Ishikawa (cell line): ENCODE data around the gene DIP2C.

ENCODE experiments used
- CEBPB ChIP-seq: IDR thresholded peaks from 2 replicates; pipeline ENCODE4 v1.6.1; 2012
- TF ChIP-seq, protein P1 (sequence below): IDR thresholded peaks from 2 replicates; pipeline ENCODE4 v1.6.1; 2012

DNA sequence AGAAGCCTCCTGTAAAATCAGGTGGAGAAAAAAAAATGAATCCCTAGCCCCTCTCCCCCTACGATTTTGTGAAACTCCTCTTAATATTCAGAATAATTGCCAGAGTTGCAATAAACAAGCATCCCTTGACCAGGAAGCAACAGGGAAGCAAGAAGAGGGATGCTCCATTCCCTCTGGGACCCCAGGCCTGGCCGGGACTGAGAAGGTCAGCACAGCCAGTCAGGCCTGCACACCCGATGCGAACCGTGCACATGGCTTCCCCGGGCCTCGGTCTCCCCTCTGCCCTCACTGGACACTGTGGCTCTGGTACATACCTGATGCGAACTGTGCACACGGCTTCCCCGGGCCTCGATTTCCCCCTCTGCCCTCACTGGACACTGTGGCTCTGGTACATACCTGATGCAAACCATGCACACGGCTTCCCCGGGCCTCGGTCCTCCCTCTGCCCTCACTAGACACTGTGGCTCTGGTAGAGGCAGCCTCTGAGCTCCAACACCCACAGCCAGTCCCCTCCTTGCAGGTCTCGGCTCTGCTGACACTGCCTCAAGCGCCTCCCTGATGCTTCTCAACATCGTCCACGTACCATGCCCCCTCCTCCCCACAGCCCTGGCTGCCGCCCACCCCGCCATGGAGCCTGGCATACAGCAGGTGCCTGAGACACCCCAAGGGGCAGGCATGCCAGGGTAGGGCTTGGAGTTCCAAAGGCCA is 138.6 kb downstream of the DIP2C start:
- TF ChIP-seq, protein P1, sequence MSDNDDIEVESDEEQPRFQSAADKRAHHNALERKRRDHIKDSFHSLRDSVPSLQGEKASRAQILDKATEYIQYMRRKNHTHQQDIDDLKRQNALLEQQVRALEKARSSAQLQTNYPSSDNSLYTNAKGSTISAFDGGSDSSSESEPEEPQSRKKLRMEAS: no peak
- no peak for TF ChIP-seq CEBPB
